HG03108 (cell line): ENCODE data around the gene MAP3K6.
"Not testable (repeated sequence)": the region's sequence is repeated elsewhere in the genome, so short reads cannot be mapped to it uniquely, and the experiment has no call there.

Source experiments
- ATAC-seq: cut with Tn5 transposase; IDR thresholded peaks from one replicate; pipeline ENCODE4 v1.9.1; 2021; ENCODE audit warnings: moderate library complexity; ENCODE audit not compliant: unreplicated experiment

The MAP3K6 gene, protein sequence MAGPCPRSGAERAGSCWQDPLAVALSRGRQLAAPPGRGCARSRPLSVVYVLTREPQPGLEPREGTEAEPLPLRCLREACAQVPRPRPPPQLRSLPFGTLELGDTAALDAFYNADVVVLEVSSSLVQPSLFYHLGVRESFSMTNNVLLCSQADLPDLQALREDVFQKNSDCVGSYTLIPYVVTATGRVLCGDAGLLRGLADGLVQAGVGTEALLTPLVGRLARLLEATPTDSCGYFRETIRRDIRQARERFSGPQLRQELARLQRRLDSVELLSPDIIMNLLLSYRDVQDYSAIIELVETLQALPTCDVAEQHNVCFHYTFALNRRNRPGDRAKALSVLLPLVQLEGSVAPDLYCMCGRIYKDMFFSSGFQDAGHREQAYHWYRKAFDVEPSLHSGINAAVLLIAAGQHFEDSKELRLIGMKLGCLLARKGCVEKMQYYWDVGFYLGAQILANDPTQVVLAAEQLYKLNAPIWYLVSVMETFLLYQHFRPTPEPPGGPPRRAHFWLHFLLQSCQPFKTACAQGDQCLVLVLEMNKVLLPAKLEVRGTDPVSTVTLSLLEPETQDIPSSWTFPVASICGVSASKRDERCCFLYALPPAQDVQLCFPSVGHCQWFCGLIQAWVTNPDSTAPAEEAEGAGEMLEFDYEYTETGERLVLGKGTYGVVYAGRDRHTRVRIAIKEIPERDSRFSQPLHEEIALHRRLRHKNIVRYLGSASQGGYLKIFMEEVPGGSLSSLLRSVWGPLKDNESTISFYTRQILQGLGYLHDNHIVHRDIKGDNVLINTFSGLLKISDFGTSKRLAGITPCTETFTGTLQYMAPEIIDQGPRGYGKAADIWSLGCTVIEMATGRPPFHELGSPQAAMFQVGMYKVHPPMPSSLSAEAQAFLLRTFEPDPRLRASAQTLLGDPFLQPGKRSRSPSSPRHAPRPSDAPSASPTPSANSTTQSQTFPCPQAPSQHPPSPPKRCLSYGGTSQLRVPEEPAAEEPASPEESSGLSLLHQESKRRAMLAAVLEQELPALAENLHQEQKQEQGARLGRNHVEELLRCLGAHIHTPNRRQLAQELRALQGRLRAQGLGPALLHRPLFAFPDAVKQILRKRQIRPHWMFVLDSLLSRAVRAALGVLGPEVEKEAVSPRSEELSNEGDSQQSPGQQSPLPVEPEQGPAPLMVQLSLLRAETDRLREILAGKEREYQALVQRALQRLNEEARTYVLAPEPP (N-terminal part only)

DNA sequence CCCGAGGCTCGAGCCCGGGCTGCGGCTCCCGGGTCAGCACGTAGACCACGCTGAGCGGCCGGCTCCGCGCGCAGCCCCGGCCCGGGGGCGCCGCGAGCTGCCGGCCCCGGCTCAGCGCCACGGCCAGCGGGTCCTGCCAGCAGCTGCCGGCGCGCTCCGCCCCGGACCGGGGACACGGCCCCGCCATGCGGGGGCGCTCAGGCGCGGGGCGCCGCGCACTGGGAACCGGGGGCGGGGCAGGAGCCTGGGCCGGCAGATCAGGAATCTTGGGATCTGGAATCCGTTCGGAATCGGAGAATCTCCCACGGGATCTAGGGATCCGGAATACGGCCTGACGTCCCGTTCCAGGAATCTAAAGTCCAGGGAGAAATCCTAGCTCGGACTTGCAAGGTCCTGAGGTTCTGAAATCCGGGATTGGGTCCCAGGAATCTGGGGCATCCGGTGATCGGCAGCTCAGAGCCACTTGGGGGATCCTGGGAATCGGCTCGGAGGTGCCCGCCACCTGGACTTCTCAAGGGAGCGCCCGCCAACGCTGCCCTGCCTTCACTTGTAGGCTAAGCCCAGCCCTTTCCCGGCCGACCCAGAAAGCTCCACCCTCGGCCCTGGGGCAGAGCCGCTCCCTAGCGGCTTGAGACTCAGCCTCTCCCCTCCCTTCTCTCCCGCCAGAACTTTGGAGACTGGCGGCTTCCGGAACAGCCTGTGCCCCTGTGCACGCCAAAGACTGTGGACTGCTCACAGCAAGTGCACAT is at the start of gene MAP3K6:
MAP3K6 (minus strand) TSS at position 551 of the 749 bp plus-strand sequence; CDS start at position 187, 364 bp downstream.
- ATAC-seq: peak; percentile 37

DNA sequence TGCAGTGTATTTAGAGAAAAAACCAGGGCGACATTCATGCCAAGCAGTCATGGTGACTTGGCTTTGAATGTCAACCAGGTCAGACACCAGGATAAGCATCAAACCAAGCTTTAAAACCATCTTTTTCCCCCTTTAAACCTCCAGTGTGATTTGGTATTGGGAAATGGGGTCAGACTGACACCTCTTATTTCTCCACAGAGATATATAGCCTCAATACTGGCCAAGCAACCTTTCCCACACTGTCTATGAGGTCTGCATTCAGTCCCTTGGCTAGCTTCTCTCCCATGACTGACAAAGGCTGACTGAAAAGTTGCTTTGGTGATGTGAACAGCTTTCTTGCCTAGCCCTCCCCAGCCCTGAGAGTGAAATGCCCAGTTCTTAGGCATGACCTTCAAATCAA is 47.3 kb upstream of the MAP3K6 start:
- no peak for ATAC-seq

DNA sequence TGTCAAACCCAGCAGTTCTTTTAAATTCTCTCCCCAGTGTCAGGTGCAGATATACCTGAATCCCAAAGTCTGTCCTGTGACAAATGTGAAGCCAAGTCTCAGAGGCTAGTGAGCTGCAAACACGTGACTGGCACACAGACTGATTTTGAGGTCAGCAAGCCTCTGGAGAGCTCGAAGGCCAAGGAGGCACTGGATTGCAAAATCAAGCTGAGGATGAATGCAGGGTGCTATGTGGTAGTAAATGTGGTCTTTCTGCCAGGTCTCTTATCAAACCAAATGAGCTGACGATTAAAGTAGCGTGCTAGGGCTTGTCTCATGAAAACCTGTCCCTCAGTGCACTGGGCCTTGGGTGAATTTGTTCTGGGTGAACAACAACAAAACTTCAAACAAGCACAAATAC is 46.2 kb upstream of the MAP3K6 start:
- ATAC-seq: no peak

DNA sequence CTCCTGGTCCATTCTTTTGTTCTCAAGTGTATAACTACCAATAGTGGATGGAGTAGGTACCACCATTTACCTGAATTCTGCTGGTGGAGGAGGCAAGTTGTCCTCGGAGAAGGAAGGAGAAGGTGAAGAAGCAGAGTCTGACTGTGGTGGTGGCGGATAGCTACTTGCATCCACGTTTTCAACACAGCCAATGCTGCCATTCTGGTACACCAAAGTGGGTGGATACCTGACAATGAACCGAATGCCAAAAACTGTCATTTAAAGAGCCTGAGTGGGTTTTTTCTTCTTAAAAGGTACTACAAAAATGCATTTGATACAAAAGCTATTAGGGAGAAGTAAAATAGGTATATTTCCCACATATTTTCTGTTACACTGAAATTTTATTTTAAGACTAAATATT is 45.7 kb upstream of the MAP3K6 start:
- ATAC-seq: no peak

DNA sequence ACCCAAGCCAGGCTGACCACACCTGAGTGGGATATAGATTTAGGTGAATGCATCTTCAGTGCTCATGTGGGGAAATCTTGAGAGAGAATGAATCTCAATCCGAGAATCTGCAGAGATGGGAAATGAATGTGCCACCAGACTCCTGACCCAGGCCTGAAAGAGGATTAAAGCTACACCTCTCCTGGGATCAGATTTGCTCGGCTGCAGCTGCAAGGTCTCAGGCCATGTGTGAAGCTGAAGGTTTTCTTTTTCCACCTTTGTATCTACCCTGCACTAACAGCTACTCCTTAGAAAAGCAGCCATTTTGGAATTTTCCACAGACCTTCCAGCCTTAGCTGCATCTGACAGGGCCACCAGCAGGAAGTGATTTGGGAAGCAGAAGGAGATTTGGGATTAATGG is 43.9 kb upstream of the MAP3K6 start:
- ATAC-seq: no peak

DNA sequence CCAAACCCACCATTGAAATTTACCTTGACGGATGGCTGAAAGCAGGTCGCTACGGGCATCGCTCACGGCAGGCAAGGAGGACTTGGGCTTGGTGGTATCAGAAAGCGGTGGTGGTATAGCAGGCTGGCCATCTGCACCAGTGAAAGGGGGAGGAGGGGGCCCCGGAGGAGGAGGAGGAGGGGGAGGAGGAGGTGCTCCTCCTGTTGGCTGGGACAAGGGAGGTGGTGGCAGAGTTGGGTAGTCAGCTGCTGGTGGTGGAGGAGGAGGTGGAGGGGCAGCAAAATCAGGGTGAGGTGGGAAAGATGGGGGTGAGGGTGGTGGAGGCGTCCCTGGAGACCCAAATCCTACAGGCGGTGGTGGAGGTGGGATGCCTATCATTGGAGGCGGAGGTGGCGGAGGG is 42.9 kb upstream of the MAP3K6 start:
- ATAC-seq: no peak

DNA sequence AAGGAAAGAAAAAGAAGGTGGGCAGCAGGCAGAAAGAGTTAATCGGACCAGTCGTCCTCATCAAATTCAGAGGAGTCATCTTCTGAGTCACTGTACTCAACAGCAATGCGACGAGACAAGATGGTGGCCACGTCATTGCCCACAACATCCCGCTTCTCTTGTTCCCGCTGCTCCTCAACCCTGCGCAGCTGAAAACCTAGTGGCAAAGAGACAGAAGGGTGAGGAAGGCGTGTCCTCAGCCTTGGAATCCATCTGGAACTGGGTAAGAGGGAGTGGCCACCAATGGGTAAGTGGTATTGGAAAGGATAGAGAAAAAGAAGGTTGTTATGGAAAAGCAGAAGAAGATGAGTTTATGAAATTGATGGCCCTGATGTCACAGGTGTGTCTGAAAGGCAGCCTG is 41.4 kb upstream of the MAP3K6 start:
- no peak for ATAC-seq

DNA sequence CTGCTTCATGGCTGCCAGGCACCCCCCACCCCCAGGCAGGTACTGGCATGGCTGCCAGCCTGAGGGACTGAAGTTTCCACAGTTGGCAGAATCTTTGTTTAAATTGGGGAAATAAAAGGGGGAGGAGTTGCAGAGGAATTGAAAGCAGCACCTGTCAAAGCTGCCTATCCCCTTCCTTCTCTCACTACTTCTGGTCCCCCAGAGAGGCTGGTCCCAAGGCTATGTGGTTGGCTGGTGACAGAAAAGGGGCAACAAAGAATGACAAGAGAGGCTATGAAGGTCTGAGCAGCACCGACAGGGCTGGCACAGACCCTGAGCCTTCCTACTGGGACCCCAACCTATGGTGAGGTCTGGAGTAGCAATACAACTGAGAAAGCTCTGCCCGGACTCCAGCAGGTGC is 40.0 kb upstream of the MAP3K6 start:
- not testable (repeated sequence) for ATAC-seq

DNA sequence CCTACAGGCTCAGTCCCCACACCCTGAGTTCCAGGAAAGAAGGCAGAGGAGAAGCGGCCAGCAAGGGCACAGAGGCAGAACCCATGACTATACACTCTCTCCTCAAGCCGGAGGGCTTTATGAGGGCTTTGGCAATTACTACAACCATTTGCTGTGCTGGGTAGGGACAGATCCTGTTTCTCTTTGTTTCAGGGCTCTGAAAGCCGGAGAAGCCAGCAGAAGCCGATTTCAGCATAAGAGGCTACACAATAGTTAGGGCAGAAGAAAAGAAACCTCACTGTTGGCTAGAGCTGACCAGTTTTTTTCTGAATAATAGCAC is 39.6 kb upstream of the MAP3K6 start:
- no peak for ATAC-seq

DNA sequence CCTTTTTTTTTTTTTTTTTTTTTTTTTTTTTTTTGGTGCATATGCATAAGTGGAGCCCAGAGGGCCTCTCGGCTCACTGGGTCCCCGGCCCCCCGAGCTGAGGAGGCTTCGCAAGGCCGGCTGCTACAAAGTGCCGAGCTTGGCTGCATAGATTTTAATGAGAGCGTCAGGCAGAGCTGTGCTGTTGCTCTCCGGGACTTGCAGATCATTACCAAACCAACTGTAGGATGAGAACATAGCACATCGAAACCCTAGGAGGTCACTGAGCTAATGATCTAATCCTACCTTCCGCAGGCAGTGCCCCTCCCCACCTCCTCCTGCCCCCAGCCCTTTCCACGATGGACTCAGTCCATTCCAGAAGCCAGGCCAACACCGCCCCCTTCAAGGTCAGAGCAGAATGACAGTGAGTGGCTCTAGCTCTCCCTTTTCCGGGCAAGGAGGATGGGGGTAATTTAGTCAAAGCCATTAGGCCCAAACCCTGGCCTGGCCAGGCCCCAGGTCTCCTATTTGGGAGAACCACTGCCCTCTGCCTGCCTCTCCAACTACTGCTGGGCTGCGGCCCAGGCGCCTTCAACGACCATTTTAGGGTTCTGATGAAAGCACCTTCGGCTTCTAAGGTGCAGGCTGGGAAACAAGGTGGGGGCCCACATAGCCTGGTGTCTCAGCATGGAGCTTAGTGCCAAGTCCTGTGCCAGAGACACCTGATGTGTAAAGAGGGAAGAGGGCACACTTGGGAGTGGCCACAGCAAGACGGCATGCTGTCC is 39.0 kb upstream of the MAP3K6 start:
- ATAC-seq: not testable (repeated sequence)

DNA sequence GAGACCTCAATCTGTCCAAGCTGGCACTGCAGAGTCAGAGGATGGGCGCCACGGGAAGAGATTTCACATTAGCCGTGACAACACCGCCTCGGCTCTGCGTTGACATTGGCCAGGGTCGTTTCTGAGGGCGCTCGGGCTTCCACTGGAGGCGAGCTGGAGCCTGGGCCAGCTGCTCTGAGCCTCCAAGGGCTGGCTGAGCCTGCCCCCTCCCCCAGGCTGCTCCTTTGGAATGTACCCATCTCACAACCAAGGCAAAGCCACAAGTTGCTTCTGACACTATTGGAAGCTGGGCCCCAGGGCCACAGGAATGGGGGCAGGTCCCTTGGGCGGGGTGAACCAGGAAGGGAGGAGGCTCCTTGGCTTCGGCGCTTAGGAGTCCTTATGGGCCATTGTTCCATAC is 38.3 kb upstream of the MAP3K6 start:
- no peak for ATAC-seq

DNA sequence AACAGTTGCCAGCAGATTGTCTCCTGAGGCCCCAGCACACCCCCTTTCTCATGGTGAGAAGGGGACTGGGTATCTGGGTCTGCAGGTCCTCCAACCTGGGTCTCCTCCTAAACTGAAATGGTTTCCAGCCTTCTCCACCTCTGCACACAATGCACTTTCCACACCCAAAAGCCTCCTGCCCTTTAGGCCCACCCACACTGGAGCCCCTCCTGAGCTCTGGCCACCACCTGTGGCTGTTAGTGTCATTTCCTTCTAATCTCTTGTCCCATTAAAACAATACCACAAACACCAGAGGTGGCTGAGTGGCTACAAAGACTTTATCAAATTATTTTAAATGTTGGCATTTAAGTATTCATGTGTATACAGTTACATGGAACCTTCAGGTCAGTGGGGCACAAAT is 37.2 kb upstream of the MAP3K6 start:
- ATAC-seq: no peak

DNA sequence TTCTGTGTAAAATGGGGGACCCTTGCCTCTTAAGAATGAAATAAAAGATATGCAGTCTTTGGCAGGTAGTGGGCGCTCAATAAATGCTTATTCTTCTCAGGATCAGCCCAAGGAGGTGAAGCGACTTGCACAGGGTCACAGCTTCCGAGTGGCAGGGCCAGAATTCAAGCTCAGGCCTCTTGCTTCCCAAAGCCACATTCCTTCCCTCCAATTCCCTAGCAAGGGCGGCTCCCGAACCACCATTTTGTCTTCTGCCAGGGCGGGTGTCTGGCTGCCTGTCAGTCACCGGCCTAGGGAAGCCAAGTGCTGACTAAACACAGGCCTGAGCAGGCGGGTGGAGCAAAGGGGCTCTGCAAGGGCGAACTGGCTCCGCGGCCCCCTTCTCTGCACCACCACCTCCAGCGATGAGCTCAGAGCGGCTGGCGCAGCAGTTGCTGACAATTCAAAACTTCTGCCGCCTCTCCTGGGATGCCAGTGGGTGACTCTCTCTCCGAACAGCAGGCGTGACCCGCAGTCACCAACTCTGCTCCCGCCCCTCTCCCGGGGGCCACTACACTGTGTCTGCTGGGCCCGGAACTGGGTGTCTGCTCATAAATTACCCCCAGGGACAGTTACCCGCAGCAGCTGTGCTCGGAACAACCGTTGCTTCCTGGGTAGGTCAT is 36.4 kb upstream of the MAP3K6 start:
- ATAC-seq: peak; percentile 54

DNA sequence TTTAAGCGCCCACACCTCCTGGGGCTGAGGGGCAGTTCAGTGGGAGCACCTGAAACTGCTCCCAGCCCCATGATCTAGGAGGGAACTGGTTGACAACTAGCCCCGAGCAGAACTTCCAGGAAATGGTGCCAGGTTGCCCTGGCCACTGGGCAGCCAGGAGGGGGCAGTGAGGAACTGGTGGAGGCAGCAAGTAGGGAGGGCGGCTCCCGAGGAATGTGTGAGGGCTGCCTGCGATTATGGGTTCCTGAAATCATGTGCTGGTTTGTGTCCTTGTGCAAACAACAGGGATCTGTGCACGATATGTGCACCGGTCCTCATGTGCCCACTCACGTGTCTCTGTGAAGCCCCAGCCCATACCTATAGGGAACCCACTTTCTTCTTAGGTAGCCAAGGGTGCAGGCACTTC is 35.6 kb upstream of the MAP3K6 start:
- ATAC-seq: no peak

DNA sequence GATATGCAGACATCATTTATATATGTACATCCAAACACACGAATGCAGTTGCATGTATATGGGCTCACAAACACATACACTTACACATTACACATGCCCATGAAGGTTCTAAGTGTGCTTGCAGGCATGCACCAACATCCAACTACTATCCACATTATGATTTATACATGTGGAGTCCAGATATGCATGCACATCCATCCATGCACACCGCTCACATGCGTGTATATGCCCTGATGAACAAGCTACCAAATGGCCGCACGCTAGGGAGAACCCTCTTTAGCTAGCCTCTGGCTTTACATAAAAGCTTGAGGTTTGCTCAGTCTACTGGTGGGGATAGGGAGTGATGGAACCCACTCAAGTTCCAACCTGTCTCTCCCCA is 34.2 kb upstream of the MAP3K6 start:
- ATAC-seq: no peak

DNA sequence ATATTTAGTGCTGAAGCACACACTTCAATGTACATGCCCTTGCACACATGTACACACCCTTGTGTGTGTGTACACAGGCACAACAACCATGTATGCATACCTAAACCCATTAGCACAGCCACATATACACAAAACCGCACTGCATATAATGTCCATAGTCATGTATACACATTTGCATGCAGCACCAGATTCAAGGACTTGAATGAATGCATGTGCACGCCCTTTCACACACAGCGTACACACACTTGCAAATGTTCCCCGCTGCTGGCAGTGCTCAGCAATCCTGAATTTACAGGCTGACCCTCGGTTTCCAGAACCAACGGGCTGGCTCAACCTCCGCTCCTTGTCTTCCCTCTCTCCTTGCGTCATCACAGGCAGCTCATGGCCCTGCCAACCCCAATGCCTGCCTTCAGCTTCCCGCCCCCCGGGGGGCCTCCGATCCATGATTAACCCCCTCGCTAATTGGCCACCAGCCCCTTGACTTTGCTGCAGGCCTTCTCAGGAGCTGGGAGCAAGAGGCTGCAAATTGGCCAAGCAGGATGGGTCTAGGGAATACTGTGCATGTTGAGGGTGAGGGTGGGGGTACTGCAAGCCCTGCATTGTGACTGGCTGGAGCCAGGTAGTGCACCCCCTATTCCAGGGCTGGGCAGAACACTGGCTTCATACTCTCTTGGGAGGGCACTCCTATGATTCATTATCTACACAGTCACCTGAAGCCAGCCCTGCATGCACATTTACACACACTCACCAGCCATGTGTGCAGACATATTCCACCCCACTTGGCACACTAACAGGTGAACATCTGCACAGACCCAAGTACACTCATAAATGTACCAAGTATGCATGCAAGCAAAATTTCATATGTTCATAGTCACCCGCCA is 33.6 kb upstream of the MAP3K6 start:
- ATAC-seq: no peak

DNA sequence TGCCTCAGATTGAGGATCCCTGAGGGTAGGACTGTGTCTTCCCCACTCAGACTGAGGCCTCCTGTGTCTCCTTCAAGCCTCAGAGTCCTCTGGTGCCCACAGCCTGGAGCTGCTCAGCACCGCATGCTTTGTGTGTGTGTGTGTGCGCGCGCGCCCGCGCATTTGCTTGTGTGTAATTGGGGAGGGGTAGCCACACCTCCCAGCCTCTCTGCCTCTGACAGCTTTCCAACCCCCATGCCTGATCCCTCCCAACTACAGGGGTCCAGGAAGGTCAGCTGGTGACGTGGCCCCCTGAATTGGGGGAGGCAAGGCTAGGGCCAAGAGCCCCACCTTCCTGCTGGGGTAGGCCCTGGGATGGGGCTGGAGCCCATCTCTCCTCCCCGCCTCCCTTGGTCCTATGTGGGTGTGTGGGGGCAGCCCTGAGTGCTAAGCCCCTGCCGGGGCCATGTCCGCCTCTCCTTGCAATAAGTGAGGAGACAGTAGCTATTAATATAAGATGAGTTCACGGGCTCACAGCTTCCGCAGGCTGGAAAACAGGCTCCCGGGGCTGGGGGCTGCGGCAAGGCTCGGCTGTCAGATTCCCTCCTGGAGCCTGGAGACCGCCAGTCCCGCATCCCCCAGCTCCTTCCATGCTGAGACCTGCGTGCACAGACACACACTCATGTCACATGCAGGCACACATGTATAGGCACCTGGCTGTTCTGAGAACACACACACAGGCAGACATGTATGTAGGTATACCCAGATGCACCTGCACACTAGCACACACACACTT is 32.7 kb upstream of the MAP3K6 start:
- ATAC-seq: no peak
